HG03039 (cell line): ENCODE measurements around the gene NNT.
"Not testable (repeated sequence)": the region's sequence is repeated elsewhere in the genome, so short reads cannot be mapped to it uniquely, and the experiment has no call there.

Experiments used
- ATAC-seq: cut with Tn5 transposase; IDR thresholded peaks from one replicate; pipeline ENCODE4 v1.9.1; 2021; ENCODE audit warnings: mild to moderate bottlenecking, moderate library complexity; ENCODE audit not compliant: unreplicated experiment

Gene NNT

GRCh38 chr5:43582082-43583005 lies 20.6 kb upstream of the NNT start:
- ATAC-seq: no peak

- ATAC-seq: no peak
Observed at GRCh38 chr5:43583724-43584123, 19.3 kb upstream of the NNT start.

DNA sequence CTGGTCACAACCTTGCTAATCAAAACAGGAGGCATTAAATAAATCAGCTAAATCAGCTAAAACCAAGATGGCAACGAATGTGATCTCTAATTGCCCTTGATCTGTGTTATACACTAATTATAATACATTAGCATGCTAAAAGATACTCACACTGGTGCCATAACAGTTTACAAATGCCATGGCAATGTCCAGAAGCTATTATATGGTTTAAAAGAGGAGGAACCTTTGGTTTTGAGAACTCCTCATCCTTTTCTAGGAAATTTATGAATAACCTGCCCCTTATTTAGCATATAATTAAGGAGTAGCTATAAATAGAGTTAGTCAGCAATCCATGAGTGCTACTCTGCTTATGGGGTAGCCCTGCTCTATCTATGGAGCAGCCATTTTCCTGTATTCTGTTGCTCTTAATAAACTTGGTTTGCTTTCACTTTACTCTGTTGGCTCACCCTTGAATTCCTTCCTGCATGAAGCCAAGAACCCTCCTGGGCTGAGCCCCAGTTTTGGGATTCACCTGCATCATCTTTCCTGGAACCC lies 18.7 kb upstream of the NNT start:
- ATAC-seq: no peak

DNA sequence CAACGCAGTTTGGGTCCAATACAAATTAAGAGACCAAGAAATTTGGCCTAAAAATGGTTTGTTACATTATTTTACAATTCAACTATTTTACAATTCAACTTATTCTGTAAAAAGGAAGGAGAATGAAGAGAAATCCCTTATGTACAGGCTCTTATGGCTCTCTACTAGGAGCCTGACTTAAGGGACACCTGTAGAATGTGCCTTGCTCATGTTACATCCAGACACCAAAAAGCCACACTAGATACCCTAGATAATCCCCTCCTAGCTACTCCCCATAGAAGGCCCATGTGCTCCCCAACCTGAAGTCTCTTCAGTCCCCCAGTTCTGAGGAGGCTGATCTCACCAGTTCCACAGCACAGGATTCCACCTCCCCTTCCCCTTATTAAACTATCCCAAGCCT lies 14.1 kb upstream of the NNT start:
- ATAC-seq: no peak

- no peak for ATAC-seq
Observed at GRCh38 chr5:43589310-43589709, 13.7 kb upstream of the NNT start.

- ATAC-seq: no peak
Observed at GRCh38 chr5:43590700-43591099, 12.3 kb upstream of the NNT start.

DNA sequence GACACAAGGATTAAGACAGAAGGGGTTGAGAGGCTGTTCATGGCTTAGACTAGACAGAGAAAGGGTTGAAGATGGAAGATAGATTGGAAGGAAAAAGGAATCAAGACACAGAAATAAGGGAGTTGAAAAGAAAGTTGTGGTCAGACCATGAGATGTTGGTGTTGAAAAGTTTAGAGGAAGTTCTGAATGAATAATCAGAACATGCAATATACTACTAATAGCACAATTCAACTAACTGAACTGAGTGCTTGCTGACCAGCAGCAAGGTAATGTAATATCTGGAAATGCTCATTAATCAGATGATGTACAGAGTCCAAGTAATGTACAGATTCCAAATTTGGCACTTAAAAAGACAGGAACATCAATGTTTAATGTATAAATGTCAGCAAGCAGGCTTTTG lies 10.6 kb upstream of the NNT start:
- no peak for ATAC-seq

DNA sequence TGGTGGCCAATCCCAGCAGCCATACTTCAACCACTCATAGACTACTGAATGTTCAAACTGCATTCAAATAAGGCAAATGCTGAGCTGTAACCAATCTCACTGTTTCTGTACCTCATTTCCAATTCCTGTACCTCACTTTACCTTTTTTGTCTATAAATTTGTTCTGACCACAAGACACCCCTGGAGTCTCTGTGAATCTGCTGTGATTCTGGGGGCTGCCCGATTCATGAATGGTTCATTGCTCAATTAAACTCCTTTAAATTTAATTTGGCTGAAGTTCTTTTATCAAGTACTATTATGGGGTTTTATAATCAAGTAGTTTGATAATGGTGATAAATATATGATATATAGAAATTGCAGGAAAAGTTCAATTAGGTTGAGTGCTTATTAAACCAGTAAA lies 4.1 kb upstream of the NNT start:
- not testable (repeated sequence) for ATAC-seq

DNA sequence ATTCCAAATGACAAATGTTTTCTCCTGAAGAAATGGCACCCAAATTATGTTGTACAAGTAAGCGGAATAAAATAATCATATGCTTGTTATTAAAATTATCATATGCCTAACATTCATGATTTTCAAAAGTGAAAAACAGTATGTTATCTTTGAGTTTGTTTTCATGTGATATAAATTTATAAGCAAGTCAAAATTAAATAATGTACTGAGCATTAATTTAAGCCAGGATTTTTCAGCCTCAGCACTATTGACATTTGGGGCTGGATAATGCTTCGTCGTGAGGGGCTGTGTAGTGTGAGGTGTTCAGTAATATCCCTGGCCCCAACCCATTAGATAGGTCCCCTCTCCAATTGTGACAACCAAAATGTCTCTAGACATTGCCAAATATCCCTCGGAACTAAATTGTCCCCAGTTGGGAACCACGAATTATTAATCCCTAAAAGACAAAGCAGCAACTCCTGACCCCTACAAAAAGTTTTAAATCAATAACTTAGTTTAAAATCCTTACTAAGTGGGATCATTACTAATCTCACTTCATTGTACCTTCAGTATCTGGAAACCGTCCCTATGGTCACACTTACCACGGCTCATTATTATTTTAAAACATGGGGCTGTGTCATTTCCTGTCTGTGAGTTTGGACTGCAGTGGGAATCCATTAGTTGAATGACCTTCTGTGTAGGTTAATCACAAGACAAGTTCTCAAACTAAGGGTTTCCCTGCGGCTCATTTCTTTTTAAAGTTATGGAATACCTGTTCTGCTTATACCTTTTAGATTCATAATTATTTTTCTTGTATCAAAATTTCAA lies 1.3 kb upstream of the NNT start:
- ATAC-seq: no peak

DNA sequence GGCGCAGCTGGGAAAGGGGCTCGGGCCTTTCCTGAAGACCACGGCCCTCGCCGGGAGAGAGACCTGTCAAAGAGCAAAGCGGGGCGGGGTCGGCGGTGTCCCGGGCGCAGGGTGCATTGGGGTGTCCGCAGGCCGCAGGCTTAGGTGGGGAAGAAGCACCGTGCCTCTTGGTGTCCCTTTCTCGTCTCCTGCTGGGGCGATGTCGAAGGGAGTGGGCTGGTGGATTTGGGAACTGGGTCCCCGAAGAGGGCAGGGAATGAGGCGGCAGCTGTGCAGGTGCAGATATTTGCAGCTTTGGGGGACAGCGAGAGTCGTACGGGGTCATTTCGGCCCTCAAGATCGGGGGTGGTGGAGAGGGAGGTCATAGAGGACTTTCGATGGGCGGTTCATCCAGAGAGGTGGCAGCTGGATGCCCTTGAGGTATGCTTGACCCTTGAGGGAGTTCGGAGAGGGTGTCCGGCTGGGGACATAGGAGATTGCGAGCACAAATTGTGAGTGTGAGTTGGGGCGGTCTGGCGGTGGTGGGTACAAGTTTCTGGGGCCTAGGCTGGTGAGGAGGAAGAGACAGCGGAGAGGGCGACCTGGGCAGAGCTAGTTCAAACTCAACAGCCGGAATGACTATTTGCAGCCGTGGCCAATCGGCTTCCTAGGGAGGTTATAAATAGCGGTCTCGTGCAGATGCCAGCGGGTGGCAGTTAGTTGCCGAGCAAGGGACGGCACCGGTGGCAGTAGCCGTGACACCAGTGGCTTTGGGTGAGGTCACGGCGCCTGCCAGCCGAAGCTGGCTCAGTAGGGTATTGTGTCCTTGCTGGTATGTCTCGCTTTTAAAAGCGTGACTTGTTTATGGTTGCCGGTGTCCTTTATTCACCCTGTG lies 601 bp downstream of the NNT start:
- peak; percentile 37 for ATAC-seq

DNA sequence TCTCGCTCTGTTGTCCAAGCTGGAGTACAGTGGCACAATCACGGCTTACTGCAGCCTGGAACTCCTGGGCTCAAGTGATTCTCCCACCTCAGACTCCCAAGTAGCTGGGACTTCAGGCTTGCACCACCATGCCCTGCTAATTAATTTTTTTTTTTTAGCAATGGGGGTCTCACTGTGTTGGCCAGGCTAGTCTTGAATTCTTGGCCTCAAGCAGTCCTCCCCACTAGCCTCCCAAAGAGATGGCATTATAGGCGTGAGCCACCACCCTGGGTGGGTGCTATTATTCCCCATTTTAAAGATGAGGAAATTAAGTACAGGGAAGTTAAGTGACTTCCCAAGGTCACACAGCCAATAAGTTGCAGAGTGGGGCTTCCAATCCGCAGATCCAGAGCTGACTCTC lies 1.7 kb downstream of the NNT start:
- no peak for ATAC-seq

DNA sequence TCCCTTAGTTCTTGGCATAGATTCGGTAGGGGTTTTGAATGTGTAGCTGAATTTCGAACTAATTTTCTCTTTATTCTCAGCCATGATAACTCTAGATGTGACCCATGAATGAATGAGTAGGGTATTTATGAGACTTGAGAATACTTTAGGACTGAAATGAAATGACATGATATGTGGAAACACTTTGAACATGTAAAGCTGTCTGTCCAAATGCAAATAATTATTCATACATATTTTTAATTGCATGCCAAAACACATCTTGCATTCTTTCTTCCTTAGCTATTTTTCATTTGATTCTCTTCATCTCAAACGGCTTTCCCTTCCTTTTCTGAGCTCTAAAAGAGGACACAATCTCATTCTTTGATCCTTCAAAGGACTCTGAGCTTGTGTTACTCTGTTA lies 3.4 kb downstream of the NNT start:
- ATAC-seq: no peak

GRCh38 chr5:43608406-43608805 lies 5.4 kb downstream of the NNT start:
- ATAC-seq: no peak

DNA sequence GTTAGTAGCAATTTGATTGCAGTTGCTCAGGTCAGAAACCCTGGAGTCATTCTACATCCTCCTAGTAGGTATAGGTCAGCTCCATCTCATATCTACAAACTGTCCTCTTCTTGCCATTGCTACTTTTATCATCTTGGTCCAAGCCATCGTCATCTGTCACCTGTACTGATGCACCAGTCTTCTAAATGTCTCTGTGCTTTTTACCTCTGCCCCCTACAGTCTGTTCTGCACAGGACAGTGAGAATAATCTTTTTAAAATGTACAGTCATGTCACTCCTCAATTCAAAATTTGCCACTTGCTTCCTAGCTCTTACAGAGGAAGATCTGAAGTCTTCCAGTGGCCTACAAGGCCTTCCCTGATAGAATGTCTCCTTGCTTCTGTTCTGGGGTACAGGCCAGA lies 6.8 kb downstream of the NNT start:
- ATAC-seq: no peak

DNA sequence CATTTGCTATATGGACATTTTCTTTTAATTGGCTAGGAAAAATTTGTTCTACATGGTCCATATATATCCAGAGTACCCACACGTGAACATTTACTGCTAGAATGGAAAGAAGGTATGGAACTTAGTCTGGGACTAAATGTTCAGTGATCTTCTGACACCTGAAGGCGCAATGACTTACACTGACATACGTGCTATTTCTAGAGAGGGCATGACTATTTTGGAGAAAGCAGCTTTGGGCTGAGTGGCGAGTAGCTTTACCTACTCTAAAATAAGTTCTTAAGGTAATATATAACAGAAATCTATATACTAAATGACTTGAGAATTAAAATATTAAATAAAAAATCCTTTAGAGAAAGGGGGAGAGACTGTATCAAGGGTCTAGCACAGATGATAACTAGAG lies 10.4 kb downstream of the NNT start:
- ATAC-seq: no peak

- no peak for ATAC-seq
Observed at GRCh38 chr5:43615445-43616184, 12.6 kb downstream of the NNT start.

GRCh38 chr5:43616535-43616934 lies 13.6 kb downstream of the NNT start:
- no peak for ATAC-seq

DNA sequence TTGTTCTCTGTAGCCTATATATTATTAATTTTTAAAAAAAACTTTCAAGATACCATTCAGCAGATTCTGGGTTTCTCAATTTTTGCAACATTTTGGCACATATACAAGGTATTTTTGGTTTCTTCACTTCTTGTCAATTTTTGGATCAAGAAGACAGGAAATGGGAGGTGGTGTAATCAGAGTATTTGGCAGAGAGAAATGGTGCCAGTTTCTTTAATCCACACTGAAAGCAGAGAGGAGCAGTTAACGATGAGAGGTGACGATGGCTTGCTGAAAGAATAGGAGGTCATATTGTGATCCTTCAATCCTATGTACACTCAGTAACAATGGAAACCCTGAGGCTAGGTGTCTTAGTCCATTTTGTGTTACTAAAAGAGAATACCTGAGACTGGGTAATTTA lies 16.4 kb downstream of the NNT start:
- no peak for ATAC-seq

DNA sequence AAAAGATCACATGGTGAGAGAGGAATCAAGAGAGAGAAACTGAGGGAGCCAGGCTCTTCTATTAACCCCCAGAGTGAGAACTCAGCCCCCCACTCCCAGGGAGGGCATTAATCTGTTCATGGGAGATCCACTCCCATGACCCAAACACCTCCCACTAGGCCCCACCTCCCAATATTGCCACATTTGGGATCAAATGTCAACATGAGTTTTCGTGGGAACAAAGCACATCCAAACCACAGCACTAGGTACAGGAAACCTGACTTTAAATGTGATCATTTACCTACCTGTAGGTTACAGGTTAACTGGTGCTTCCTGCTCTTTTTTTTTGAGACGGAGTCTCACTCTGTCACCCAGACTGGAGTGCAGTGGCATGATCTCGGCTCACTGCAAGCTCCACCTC lies 16.9 kb downstream of the NNT start:
- ATAC-seq: no peak

GRCh38 chr5:43620944-43621505 lies 18.0 kb downstream of the NNT start:
- no peak for ATAC-seq
